ENCODE data around the gene CTTN.

GRCh38 chr11:70399681-70400112 lies 1.4 kb downstream of the CTTN start:
- TF ChIP-seq CTCF (conservative IDR thresholded peaks at IDR 0.05) (no peak), EZH2 (IDR thresholded peaks at IDR 0.05; ENCODE audit: low read depth) (no peak)

Data from PC-9 (cell line).